GM18507 (cell line): Measurements from ENCODE around the gene TWF1.
"Not testable (repeated sequence)": the region's sequence is repeated elsewhere in the genome, so short reads cannot be mapped to it uniquely, and the experiment has no call there.

Experiments
- DNase-seq: peaks from one replicate; pipeline ENCODE4 v3.0.0; 2011; ENCODE audit warnings: low read depth; ENCODE audit not compliant: insufficient read length; ENCODE audit errors: extremely low spot score
- FAIRE-seq: peaks from 2 replicates; lab custom pipeline; 2011; peaks lifted over from hg19 to GRCh38; lab: Jason Lieb, UNC

Gene TWF1

DNA sequence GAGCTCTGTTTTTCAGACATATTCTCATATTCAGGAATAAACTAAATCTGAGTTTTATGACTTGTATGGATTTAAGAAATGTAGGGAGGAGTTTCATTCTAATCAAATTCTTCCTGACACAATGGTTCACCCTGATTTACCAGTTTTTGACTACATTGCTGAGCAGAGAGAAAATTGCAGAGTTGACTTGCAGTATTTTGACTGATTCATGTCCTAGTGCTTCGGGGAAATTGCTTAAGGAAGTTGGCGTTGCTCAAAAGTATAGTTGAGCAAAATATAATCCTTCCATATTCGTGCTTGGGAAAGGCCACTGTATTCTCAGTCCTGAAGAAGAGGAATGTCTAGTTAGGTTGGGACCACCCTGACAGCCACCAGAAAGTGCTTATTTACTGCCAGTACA, 1.3 kb upstream of the TWF1 start:
- DNase-seq (no peak), FAIRE-seq (no peak)

DNA sequence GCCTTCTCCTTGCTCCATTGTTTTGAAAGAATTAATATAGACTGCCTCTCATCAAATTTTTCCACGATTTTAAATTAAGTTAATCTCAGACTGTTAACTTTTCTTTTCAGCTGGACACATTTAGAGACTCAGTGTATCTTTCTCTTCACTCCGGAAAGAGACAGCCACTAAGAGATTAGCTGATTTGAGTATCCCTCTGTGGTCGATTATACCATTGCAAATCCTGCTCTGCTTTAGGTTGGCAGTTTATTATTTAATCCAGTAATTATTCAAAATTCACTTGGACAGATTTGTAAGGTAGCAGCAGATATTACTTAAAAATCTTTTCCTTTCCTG, 588 bp upstream of the TWF1 start:
- DNase-seq: no peak
- no peak for FAIRE-seq

- DNase-seq (no peak), FAIRE-seq (peak; percentile 69)
Measured at GRCh38 chr12:43805149-43805859, 813 bp downstream of the TWF1 start.

GRCh38 chr12:43797561-43798217, 8.4 kb downstream of the TWF1 start:
- FAIRE-seq (no peak), DNase-seq (no peak)

GRCh38 chr12:43795716-43796280, 10.3 kb downstream of the TWF1 start:
- DNase-seq (no peak), FAIRE-seq (no peak)

GRCh38 chr12:43789941-43790340, 16.2 kb downstream of the TWF1 start:
- no peak for FAIRE-seq
- no peak for DNase-seq

GRCh38 chr12:43786899-43787693, 19.0 kb downstream of the TWF1 start:
- DNase-seq (no peak), FAIRE-seq (no peak)

- DNase-seq (no peak), FAIRE-seq (no peak)
Measured at GRCh38 chr12:43776498-43776897, 29.6 kb downstream of the TWF1 start.

DNA sequence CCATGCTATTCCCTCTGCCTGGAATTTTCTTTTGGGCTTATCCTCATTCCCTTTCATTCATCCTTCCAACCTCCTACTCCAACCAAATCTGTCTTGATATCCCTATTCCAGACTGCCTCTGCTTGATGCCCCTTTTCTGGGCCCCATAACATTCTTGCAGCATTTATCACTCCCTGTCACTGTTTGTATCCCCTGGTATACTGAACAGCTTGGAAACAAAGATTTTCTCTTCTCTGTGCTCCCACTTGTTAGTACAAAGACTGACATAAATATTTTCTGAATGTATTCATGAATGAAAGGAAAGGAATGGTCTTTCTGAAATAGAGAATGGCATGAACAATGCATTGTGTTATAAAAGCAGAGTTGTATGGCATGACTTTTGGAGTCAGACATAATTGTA, 39.8 kb downstream of the TWF1 start:
- FAIRE-seq: no peak
- no peak for DNase-seq

GRCh38 chr12:43764528-43764927, 41.6 kb downstream of the TWF1 start:
- no peak for FAIRE-seq
- DNase-seq: no peak

GRCh38 chr12:43763769-43764168, 42.3 kb downstream of the TWF1 start:
- FAIRE-seq (no peak), DNase-seq (no peak)

GRCh38 chr12:43762596-43762995, 43.5 kb downstream of the TWF1 start:
- DNase-seq (no peak), FAIRE-seq (no peak)

- DNase-seq: no peak
- no peak for FAIRE-seq
Measured at GRCh38 chr12:43761500-43761899, 44.6 kb downstream of the TWF1 start.

DNA sequence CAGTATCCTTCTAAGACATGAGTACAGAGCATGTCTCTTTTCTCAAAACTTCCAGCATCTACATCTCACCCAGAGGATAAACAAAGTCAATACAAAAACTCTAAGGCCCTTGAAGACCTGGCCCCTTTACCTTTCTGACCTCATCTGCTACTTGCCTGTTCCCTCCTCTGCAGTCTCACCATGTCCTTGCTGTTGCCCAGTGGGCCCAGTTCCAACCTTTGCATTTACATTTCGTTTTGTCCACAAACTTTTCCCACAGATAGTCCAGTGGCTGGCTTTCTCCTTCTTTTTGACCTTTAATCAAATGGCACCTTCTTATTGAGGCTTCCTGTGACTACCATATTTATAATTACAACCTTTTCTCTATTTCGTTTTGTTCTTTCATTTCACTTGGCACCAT, 45.7 kb downstream of the TWF1 start:
- no peak for FAIRE-seq
- no peak for DNase-seq

- peak; percentile 86 for DNase-seq
- FAIRE-seq: peak; percentile 96
Measured at GRCh38 chr12:43758728-43759563, 47.2 kb downstream of the TWF1 start, which contains the start of the genes IRAK4 and PUS7L. TSS of gene IRAK4 (plus strand) at chr12:43758951. CDS start at chr12:43768112, 9,161 bp downstream. TSS of gene PUS7L (minus strand) at chr12:43758790. CDS start at chr12:43755245, 3,545 bp downstream.

- FAIRE-seq: peak; percentile 15
- peak; percentile 5 for DNase-seq
Measured at GRCh38 chr12:43758247-43758727, 47.8 kb downstream of the TWF1 start.

DNA sequence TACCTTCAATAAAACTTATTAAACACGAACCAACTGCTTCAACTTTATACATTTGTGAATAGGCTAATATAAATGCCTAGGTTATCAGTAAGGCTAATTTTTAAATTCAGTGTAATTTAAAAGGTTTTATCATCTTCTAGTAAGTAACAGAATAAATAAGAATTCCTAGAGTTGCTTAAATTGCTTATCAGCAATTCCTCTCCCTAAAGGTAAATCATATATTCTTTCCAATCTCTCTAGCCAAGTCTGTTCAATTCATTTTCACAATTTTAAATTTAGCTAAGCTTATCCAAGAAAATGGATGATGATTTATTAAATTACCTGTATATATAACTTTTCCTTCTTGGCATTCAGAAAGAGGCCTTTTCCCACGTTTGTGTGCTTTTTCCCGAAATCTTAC, 52.1 kb downstream of the TWF1 start:
- DNase-seq (no peak), FAIRE-seq (no peak)

DNA sequence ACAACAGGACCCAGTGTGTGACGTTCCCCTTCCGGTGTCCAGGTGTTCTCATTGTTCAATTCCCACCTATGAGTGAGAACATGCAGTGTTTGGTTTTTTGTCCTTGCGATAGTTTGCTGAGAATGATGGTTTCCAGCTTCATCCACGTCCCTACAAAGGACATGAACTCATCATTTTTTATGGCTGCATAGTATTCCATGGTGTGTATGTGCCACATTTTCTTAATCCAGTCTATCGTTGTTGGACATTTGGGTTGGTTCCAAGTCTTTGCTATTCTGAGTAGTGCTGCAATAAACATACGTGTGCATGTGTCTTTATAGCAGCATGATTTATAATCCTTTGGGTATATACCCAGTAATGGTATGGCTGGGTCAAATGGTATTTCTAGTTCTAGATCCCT, 54.8 kb downstream of the TWF1 start:
- FAIRE-seq, DNase-seq: not testable (repeated sequence)

GRCh38 chr12:43750814-43751213, 55.3 kb downstream of the TWF1 start:
- DNase-seq (no peak), FAIRE-seq (no peak)
